Skeletal muscle tissue (tissue), 4 donors: ENCODE results near the gene FDXR. TPM values are rescaled to one million over a fixed set of nuclear protein-coding genes. Genes with fewer than 3 reads are reported as not detected.

Experiments used
- H3K27ac ChIP-seq: one replicate; pipeline ENCODE4 v1.7.0; 2013; ENCODE audit warnings: mild to moderate bottlenecking, low read depth, low read length, inconsistent platforms
- H3K27me3 ChIP-seq, 3 donors: one replicate each; pipeline ENCODE4 v1.7.0; 2013; ENCODE audit warnings: low read length in 3 of 3; ENCODE audit not compliant: control insufficient read depth in 3 of 3, insufficient read depth in 3 of 3
- H3K36me3 ChIP-seq, 3 donors: one replicate each; pipeline ENCODE4 v1.7.0; 2013; ENCODE audit warnings: low read length in 3 of 3; ENCODE audit not compliant: control insufficient read depth in 3 of 3, insufficient read depth in 3 of 3
- H3K4me1 ChIP-seq, 3 donors: one replicate each; pipeline ENCODE4 v1.7.0; 2013; ENCODE audit warnings: low read length in 3 of 3, mild to moderate bottlenecking in 3 of 3; ENCODE audit not compliant: control insufficient read depth in 3 of 3, insufficient read depth in 3 of 3
- H3K4me3 ChIP-seq, 3 donors: one replicate each; pipeline ENCODE4 v1.7.0; 2013; ENCODE audit warnings: low read length in 3 of 3
- H3K9ac ChIP-seq, 3 donors: one replicate each; pipeline ENCODE4 v1.7.0; 2013; ENCODE audit warnings: low read length in 3 of 3, mild to moderate bottlenecking in 3 of 3, moderate library complexity in 2 of 3, low read depth in 1 of 3
- H3K9me3 ChIP-seq, 3 donors: one replicate each; pipeline ENCODE4 v1.7.0; 2013; ENCODE audit warnings: low read length in 3 of 3; ENCODE audit not compliant: control insufficient read depth in 3 of 3
- total RNA-seq: library from RNA; depleted of rRNA; stranded (reverse); fragments of >200 nt; gene quantifications from one replicate; pipeline ENCODE4 v1.2.3, GENCODE V29; 2014
- donor health status: Osteomylitis.

The FDXR gene
- total RNA-seq, 1 donor from 2014 or later = 3.7 TPM

- Histone ChIP-seq H3K27ac (no peak overlapping the region), H3K4me1 (peaks cover 11 to 16% (median 13%) of the 10 kb centered on the region in 3 donors), H3K9me3 (no peaks in the 10 kb centered on the region), H3K36me3 (peaks cover 0 to 4% (median 2%) of the 10 kb centered on the region in 3 donors), H3K4me3 (no peak overlapping the region), H3K9ac (peak overlapping the region in 1 of 3 donors; percentile 50), H3K27me3 (peaks cover 14 to 19% (median 18%) of the 10 kb centered on the region in 3 donors)
Measured at GRCh38 chr17:74865504-74866197, 7.1 kb downstream of the FDXR start.

DNA sequence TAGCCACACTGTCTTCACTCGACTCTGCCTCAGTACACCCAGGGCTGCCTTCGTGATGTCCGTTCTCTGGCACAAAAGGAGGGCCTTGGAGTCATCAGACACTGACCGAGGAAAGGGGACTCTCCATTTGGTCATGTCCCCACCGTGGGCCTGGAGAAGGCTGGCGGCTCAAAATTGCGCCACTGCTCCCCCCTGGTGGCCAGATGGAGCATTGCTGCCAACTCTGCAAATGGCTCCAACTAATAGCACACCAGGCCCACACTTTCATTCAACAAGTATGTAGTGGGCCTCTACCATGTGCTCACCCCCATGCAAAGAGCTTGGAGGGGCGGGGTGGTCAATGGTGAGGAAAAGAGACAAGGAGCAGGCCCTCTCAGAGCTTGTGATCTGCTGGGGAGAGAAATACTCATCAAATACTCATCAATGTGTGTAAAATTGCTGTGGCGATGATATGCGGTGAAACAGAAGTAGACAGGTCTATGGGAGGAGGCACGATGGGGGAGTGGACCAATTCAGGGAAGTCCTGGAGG lies 7.9 kb downstream of the FDXR start:
- H3K9ac ChIP-seq = peak overlapping the region in 1 of 3 donors; percentile 16
- H3K4me3 ChIP-seq = peak overlapping the region in 1 of 3 donors; percentile 6
- H3K27me3 ChIP-seq = peaks cover 22 to 26% (median 25%) of the 10 kb centered on the region in 3 donors
- peaks cover 0 to 4% (median 2%) of the 10 kb centered on the region in 3 donors for H3K36me3 ChIP-seq
- H3K9me3 ChIP-seq = no peaks in the 10 kb centered on the region
- no peak overlapping the region for H3K27ac ChIP-seq
- H3K4me1 ChIP-seq = peaks cover 11 to 18% (median 16%) of the 10 kb centered on the region in 3 donors

- Histone ChIP-seq H3K27ac (no peak overlapping the region), H3K9me3 (no peaks in the 10 kb centered on the region), H3K36me3 (no peaks in the 10 kb centered on the region), H3K4me3 (peak overlapping the region in 1 of 3 donors; percentile 6), H3K4me1 (peaks cover 11 to 18% (median 16%) of the 10 kb centered on the region in 3 donors), H3K27me3 (peaks cover 25 to 27% (median 26%) of the 10 kb centered on the region in 3 donors), H3K9ac (peak overlapping the region in 1 of 3 donors; percentile 16)
Measured at GRCh38 chr17:74864297-74864865, 8.4 kb downstream of the FDXR start.

DNA sequence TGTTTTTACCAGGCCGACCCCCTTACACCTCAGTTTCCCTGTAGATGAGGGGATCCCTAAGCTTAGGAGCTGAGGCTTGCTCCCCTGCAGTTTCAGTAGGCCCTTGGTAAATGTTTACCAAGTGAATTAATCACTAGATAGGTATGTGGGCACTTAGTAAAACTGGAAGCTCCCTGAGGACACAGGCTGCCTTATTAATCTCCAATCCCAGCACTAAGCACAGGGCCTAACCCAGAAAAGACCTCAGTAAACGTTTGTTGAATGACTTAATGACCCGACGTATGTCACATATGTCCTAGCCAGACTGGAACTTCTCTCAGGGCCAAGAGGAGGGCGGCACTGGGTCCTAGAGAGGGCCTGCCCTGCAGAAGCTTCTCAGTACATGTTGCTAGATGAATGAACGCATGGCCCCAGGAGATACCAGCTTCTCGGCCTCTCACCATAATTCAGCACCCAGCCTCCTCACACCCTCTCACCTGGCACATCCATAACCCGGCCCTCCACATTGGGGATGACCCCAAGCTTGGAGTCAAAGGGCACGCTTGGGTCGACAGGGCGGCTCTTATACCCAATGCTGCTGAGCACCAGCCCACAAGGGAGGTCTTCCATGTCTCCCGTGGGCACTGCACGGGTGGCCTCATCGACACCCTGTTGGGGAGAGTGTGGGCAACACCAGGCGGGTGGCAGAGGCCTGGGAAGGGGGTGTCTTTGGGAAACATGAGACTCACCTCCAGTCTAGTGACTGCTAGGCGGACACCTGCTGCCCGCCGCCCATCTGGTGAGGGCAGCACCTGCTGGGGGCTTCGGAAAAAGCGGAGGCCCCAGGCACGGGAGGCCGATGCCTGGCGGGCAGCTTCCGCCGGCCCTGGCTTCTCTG lies 9.1 kb downstream of the FDXR start:
- Histone ChIP-seq H3K27me3 (peaks cover 33 to 34% (median 33%) of the 10 kb centered on the region in 3 donors), H3K36me3 (no peaks in the 10 kb centered on the region), H3K4me1 (peaks cover 11 to 18% (median 16%) of the 10 kb centered on the region in 3 donors), H3K9ac (no peak overlapping the region), H3K9me3 (no peaks in the 10 kb centered on the region), H3K27ac (no peak overlapping the region), H3K4me3 (no peak overlapping the region)

- Histone ChIP-seq H3K4me3 (no peak overlapping the region), H3K27ac (no peak overlapping the region), H3K4me1 (peaks cover 11 to 18% (median 16%) of the 10 kb centered on the region in 3 donors)
Measured at GRCh38 chr17:74862919-74863318, 9.9 kb downstream of the FDXR start.

DNA sequence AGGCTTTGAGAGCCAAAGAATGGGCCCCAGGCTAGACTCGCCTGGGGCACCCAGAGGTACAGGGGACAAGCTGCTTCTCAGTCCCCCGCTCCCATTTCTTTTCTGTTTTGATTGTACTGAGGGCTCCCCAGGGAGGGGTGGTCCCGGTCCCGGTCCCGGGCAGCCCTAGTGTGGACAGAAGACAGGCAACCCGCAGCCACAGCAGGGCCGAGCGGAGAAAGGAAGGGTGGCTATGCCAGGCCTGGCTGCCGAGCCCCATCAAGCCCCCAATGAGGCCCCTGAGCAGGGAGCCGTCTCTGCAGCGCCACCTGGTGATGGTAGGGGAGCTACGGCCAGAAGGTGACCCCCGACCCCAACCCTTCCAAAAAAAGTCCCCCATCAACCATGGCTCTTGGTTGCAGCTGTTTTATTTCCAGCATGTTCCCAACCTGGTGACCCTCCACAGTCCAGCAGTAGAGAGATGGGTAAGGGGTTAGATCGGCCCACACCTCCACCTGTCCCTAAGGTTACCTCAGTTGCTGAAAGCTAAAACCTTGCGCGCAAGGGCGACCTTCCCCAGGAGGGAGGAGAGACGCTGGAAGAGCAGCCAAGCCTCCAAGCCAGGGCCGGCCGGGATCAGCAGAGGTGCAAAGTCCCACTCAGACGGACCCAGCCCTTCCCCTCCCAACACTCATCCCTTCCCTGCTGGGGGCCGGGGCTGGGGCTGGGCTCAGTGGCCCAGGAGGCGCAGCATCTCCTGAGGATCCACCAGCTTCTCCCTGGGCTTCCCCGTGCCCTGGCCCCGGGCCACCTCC lies 10.5 kb downstream of the FDXR start:
- Histone ChIP-seq H3K9me3 (no peaks in the 10 kb centered on the region), H3K36me3 (no peaks in the 10 kb centered on the region), H3K4me1 (peaks cover 11 to 18% (median 16%) of the 10 kb centered on the region in 3 donors), H3K9ac (peak overlapping the region in 1 of 3 donors; percentile 45), H3K27me3 (peaks cover 39% of the 10 kb centered on the region in 3 donors), H3K27ac (no peak overlapping the region), H3K4me3 (peak overlapping the region in 2 of 3 donors; percentile 29 to 31)

More at GRCh38 chr17:74862919-74863318, 9.9 kb downstream of the FDXR start:
- Histone ChIP-seq H3K9me3 (no peaks in the 10 kb centered on the region), H3K9ac (no peak overlapping the region), H3K27me3 (peaks cover 35 to 36% (median 35%) of the 10 kb centered on the region in 3 donors), H3K36me3 (no peaks in the 10 kb centered on the region)

GRCh38 chr17:74861662-74862107 lies 11.1 kb downstream of the FDXR start:
- peak overlapping the region in 2 of 3 donors; percentile 29 to 31 for H3K4me3 ChIP-seq
- H3K4me1 ChIP-seq = peaks cover 11 to 18% (median 16%) of the 10 kb centered on the region in 3 donors
- no peaks in the 10 kb centered on the region for H3K36me3 ChIP-seq
- peak overlapping the region in 1 of 3 donors; percentile 45 for H3K9ac ChIP-seq
- peaks cover 42 to 44% (median 43%) of the 10 kb centered on the region in 3 donors for H3K27me3 ChIP-seq
- no peaks in the 10 kb centered on the region for H3K9me3 ChIP-seq
- H3K27ac ChIP-seq = no peak overlapping the region

- H3K27me3 ChIP-seq = peaks cover 42 to 45% (median 44%) of the 10 kb centered on the region in 3 donors
- no peak overlapping the region for H3K27ac ChIP-seq
- peak overlapping the region in 1 of 3 donors; percentile 16 for H3K9ac ChIP-seq
- peak overlapping the region in 2 of 3 donors; percentile 29 to 48 for H3K4me3 ChIP-seq
- no peaks in the 10 kb centered on the region for H3K36me3 ChIP-seq
- H3K9me3 ChIP-seq = no peaks in the 10 kb centered on the region
- peaks cover 11 to 18% (median 16%) of the 10 kb centered on the region in 3 donors for H3K4me1 ChIP-seq
Measured at GRCh38 chr17:74860872-74861661, 11.7 kb downstream of the FDXR start.
